T1000 (cell line): Measurements from ENCODE around the gene KDM4B.

Source experiments
- DNase-seq: peaks from one replicate; lab custom pipeline; 2025; ENCODE audit warnings: mixed read lengths; lab: John Stamatoyannopoulos, UW

KDM4B gene

DNA sequence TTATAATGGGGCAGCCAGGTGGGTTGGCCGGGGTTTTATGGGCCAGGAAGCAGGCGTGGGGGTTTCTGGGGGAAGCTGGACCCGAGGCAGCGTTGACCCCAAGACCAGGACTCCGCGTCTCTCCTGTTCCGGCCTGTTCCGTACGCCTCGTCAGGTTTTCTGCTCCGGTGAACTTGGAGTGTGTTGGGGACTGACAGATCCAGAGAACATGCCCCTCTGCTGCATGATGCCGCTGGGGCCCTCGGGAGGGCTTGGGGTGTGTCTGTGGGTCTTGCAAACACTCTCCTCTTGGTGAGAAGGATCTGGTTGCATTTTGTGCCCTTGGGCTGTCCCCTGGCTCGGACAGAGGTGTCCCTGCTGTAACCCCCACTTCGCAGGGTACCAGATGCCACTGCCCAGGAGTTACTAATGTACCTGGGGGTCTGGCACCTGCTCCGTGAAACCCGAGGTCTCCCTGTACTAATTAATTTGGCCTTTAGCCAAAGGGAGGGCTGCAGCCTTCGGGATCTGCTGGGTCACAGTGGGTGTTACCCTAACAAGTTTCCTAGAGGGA lies 15.6 kb downstream of the KDM4B start:
- no peak for DNase-seq

DNA sequence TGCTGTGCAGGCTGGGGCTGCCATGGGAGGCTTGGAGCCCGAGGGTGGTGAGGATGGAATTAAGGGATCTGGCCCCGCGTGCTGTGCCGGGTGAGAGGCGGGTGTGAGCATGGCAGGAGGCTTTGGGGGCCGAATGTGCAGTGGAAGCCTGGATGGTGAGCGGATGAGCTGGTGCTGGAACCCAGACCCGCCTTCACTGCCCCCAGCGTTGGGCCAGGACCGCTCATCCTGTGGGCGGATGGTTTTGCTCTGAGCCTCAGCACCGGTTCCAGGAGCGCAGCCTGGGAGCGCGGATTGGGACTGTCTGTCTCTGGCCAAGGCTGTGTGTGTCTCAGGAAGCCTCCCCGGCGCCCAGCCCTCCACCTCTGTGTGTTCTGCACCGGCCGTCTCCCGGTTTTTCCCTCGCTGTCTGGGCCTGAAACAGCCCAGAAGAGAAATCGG lies 16.7 kb downstream of the KDM4B start:
- no peak for DNase-seq

DNA sequence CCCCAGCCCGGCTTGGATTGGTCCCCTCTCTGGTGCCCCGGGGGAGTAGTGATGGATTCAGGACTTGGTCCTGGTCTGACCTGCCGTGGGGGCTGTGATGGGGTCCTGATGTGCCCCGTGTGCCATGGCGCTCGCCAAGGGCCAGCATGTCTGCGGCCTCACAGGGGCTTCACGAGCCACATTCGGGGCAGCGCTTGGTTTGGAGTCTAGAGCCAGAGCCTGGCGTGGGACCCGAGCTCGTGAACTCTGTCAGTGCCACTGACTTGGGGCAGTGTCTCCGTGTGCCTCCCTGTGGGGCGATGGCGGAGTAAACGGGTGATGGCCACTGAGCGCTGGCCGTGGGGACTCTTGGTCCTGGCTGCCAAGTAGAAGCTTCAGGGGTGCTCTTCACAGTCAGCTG lies 17.1 kb downstream of the KDM4B start:
- DNase-seq = no peak

DNA sequence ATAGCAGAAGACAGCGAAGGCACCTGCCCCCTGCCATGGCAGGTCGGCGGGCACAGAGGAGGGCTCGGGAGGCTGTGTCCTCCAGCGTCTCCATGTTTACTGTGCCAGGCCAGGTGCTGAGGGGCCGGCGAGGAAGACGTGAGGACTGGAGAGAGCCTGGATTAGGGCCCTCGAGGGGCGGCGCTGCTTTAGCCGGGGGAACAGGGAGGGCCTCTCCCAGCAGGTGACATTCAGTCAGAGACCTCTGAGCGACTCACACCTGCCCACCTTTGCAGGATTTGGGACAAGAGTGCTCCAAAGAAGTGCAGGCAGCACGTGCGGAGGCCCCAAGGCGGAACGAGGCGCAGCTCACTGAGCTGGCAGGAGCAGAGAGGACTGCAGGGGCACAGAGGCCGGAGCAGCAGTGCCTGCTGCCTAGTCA lies 17.6 kb downstream of the KDM4B start:
- DNase-seq = no peak

DNA sequence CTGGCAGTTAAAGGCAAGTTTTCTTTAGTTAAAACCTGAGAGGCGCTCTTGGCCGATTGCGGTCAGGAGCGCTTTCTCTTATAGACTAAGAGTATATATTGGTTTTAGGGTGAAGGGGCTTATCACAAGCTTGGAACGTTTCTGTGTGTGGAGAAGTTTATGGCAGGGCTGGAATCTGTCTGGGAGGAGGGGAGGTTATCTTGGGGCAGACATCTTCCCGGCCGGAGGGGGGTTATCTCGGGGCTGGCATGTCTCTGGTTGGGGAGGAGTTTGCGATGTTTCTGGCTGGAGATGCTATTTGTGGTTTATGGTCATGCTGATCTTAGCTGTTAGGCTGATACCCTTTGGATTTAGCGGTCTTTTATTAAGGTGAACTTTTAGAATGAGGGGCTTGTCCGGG lies 18.3 kb downstream of the KDM4B start:
- DNase-seq = no peak

DNA sequence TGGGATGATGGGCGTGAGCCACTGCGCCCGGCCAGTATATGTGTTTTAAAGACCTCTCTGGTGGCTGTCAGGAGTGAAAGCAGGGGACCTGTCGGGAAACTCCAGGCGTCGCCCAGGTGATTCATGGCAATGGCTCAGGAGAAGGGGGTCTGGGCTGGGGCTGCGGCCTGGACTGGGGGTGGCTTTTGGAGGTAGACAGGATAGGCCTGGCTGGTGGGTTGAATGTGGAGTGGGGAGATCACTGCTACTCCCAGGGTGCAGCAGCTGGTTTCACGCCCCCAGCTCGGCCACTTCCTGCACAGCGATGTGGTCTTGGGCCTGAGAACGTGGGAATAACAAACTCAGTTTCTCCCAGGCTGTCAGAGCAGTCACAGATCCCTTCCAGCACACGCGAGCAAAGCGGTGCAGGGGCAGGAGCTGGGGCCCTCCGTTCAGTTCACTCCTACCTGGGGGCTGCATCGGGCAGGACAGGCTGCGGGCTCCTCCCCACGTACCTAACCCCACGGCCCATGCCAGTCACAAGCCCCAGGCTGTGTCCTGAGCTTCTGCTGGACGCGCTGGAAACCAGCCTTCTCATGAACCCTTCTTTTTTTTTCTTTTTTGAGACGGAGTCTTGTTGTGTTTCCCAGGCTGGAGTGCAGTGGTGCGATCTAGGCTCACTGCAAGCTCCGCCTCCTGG lies 18.9 kb downstream of the KDM4B start:
- no peak for DNase-seq

DNA sequence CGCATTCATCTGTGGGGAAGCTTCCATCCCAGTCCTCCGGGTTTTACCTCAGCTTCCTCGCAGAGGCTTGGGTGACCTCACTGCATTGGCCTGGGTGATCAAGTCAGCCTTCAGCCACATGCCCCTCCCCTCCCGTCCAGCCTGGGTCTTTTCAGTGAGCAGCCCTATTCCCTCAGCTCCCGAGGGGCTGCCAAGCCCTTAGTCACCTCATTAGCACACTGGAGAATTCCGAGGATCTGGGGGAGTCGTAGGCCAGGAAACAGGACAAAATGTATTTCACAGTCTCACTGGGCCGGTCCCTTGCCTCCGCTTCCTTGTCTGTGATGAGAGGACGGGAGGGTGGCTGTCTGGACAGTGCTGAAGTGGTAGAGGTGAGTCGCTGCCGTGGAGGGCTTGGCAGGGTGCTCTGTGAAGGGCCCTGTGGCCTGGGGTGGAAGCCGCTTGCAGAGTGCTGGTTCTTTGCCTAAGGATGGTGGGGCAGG lies 19.9 kb downstream of the KDM4B start:
- peak; percentile 69 for DNase-seq

DNA sequence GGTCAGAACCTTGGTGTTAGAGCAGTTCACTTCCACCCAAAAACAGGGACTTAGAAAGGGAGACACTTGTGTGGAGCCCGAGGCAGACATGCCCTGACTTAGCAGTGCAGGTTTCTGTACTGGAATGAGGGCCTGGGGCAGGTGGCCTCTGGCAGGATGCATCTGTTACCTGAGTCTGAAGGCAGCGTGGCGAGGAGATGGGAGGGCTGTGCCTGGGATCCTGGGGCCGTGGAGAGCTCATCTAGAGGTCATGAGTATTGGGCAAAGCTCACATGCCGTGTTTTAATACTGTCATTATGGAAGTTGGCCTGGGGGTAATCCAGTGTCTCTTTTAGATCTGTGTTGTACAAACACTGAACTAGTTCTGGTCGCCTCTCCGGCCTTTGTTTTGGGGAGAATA lies 21.4 kb downstream of the KDM4B start:
- no peak for DNase-seq

DNA sequence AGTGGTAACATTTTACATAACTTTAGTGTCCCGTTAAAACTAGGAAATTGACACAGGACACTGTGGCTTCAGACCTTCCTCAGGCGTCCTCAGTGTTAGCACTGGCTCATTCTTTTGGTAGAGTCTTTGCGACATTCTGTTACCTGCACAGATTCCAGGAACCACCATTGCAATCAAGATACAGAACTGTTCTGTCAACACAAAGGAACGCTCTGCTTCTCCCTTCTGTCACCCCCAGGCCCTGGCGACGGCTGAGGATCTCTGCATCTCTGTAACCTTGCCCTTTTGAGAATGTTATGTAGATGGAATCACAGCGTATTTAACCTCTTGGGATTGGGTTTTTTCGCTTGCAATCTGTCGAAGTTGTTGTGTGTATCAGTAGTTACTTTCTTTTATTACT lies 22.6 kb downstream of the KDM4B start:
- no peak for DNase-seq

DNA sequence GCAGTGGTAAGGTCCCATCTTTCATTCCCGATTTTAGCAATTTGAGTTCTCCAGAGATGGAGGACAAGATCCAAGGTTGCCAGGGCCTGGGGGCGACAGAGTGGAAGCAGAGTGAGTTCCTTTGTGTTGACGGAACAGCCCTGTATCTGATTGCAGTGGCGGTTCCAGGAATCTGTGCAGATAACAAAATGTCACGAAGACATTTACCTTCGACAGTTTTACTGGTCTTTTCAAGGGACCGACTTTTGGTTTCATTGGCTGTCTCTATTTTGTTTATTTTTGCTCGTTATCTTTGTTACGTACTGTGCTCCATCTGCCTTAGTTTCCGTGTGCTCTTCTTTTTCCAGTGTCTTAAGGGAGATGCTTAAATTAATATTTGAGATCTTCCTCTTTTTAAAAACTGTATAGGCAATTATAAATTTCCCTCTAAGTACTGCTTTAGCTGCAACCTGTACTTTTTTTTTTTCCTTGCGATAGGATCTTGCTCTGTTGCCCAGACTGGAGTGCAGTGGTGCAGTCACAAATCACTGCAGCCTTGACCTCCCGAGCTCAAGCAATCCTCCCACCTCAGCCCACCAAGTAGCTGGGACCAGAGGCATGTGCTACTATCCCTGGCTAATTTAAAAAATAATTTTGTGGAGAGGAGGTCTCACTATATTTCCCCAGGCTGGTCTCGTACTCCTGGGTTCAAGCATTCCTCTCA lies 23.2 kb downstream of the KDM4B start:
- no peak for DNase-seq

DNA sequence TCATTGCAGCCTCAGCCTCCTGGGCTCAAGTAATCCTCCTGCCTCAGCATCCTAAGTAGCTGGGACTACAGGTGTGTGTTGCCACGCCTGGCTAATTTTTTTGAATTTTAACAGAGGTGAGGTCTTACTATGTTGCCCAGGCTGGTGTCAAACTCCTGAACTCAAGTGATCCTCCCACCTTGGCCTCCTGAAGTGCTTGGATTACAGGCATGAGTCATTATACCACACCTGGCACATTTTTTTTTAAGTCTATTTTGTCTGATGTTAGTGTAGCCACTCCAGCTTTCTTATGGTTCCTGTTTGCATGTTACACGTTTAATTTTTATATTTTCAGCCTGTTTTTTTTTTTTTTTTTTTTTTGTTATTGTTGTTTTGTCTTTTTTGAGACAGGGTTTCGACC lies 24.8 kb downstream of the KDM4B start:
- no peak for DNase-seq

DNA sequence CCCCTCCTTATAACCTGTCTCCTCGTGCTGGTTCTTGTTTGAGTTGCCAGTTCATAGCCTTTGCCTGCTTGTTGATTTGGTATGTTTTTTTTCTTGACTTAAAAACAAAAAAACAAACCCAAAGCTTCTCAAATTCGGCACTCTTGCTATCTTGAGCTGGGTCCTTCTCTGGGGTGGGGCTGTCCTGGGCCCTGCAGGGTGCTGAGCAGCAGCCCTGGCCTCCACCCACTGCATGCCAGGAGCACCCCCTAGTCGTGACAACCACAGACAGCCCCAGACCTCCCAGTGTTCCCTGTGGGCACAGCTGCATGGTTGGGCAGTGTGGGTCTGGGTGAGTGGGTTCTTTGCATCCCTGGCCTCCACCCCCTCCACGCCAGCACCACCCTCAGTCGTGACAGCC lies 27.8 kb downstream of the KDM4B start:
- no peak for DNase-seq

DNA sequence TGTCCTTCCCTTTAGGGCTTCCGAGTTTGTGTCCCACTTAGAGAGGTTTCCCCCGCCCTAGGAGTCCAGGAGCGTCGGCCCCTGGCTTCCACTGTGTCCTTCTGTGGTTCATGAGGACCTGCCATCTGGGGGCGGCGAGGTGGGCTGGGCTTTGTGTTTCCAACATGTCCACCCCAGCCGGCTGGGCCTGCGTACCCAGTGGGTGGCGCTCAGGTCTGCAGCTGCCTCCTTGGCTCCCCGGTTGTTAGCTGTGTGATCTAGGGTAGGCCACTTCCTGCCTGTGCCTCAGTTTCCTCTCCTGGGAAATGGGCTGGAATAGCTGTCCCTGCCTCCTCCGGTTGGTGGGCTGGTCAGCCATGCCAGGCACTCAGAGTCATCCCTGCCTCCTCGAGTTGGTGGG lies 28.4 kb downstream of the KDM4B start:
- no peak for DNase-seq

DNA sequence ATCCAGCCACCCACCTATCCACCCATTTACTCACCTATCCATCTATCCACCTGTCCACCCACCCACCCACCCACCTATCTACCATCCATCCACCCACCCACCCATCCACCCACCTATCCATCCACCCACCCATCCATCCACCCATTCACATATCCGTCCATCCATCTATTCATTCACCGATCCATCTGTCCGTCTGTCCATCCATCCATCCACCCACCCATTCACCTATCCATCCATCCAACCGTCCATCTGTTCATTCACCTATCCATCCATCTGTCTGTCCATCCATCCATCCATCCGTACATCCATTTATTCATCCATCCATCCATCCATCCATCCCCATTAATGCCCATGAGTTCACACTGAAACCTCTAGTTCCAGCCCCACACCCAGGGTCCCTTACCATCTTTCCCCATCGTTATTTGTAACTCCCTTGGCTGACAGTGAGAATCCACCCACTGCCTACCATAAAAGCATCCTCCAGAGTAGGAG lies 31.3 kb downstream of the KDM4B start:
- no peak for DNase-seq

DNA sequence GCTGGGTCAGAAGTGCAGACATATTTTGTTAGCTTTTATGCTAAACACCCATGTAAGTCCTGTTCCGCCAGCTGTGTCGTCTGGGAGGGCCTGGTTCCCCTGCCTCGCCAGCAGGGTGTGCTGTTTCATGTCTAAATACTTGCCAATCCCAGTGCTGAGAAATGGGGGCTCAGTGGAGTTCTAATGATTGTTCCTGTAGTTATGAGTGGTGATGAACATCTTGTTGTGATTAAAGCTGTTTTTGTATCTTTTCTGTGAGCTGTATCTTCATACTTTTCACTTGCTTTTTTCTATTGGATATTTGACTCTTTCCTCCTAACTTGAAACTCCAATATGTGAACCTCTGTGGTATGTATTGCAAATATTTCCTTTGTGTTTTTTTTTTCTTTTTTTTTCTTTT lies 32.7 kb downstream of the KDM4B start:
- DNase-seq = no peak

DNA sequence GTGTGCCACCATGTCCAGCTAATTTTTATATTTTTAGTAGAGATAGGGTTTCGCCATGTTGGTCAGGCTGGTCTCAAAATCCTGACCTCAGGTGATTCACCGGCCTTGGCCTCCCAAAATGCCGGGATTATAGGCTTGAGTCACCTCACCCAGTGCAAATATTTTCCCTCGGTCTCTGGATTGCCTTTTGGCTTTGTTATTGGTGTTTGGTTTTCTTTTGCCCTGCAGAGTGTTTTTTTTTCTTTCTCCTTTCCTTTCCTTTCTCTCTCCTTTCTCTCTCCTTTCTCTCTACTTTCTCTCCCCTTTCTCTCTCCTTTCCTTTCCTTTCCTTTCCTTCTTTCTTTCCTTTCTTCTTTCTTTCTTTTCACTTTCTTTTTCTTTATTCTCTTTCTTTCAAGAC lies 33.2 kb downstream of the KDM4B start:
- DNase-seq = no peak

DNA sequence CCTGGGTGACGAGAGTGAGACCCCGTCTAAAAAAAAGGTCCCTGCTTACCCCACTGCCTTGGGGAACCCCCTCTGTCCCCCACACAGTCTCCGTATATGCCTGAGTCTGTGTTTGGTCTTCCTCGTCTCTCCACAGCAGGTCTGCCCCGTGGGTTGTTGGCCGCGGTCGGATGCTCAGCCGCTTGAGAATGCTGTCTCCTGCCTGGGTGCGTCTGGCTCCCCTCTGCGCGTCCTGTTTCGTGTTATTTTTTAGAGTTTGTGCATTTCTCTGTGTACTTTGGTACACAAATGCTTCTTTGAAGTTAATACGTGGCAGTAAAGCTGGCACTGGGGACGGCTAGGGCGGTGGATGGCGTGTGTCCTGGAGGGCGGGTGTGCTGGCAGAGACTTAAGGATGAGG lies 34.9 kb downstream of the KDM4B start:
- no peak for DNase-seq

DNA sequence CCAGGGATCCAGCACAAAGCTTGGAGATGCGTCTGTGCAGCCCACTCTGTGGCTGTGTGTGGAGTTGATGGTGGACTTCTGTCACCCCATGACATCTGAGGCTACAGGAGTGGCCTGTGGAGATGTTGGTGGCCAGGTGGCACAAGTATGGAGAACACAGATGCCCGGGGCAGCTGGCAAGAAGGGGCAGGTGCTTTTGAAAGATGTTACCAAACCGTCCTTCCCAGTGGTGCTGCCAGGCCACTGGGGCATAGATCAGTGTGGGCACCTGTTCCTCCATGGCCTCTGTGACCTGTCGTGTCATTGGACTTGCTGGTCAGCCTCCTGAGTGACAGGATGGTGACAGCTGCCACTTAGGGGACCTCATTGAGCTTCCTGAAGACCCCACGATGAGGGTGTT lies 36.2 kb downstream of the KDM4B start:
- DNase-seq = no peak

DNA sequence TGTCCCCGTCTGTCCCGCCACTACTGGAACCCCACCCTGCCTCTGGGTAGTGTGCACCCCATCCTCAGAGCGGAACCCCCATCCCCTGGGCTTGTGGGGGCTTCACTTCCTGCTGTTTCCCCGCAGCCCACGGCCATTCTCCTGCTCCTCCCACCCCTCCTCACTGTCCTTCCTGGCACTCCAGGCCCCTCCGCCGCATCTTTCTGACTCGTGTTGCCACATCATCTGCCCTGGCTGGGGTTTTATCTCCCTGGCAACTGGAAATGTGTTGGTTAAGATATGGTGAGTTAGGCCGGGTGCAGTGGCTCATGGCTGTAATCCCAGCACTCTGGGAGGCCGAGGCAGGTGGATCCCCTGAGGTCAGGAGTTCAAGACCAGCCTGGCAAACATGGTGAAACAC lies 37.3 kb downstream of the KDM4B start:
- DNase-seq = no peak

DNA sequence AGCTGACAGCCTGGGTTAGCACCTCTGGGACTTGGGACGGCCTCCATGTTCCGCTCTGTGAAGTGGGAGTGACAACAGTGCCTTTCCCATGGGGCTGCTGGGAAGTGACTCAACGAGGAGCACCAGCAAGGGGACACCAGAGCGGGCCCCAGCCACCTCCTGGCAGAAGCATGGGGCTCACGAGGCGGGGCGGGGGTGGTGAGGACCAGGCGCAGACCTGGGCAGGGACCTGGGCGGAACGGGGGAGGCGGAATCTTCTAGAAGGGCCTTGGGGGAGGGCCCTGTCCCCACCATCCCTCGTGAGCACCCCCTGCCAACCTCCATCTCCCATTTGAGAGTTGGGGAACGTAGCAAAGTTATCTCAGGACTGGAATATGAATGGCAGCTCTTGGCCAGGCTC lies 37.9 kb downstream of the KDM4B start:
- DNase-seq = no peak

DNA sequence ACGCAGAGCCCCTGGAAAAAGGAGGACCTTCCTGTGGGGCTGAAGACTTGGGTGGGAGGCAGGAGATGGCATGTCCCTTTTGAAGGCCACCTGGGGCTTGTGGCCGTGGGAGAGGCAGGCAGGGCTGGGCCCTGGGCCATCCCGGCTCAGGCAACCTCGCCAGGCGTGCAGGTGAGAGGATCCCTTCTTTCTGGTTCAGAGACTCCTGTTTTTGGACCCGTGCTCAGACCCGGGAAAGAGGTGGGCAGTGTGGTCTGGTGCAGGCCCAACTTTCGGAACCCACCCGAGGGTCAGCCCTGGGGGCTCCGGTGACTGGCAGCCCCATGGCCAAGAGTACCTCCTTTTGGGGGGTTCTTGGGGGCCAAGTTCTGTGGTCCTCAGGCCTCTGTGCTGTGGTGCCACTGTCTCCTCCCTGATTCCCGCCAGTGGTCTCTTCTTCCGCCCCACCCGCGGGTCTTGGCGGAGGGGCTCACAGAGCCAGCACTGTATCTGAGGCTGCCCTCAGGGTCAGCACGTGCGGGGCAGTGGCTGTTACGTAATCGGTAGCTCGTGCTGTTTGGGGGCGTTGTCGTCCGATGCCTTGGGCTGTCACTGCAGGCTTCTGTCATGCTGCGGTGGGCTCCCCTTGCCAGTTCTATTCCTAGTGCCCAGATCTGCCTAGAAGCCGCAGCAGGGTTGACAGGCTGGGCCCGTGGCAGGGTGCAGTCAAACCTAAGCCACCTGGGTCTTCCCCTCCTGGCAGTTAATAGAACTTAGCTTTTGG lies 42.7 kb downstream of the KDM4B start:
- no peak for DNase-seq

DNA sequence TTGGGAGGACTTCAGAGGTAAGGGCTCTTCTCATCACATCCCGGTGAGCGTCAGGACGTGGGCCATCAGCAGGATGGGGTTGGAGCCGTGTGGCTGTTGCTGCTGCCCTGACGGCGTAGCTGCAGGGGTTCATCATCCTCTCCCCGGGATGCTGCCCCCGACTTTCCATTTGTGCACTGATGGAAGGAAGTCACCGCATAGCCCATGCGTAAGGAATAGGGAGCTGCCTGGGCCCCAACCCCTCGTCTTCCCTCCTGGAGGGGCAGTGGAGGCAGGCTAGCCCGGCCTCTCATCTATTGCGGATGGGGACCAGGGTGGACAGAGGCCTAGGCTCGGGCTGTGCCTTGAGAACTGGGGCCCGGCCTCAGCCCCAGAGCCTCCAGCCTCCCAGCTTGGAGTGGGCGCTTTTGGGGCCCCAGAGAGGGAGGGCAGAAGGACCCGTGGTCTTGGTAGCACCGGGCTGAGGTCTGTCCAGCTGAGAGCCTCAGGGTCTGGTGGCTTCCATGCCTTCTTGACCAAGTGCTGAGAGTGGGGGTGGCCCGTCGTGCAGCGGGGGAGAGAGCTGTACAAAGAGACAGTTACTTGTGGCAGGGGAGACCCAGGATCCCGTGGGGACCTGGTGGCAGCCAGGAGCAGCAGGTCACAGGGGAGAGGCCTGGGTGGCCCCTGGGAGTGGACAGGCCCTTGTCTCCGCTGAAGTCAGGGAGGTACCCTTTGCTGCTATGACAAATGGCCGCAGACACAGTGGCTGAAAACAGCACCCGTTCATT lies 44.0 kb downstream of the KDM4B start:
- DNase-seq = no peak
